ENCODE data around the gene PIK3R6. TPM values are rescaled to one million over a fixed set of nuclear protein-coding genes. Genes with fewer than 3 reads are reported as not detected.
"Not testable (repeated sequence)": the region's sequence is repeated elsewhere in the genome, so short reads cannot be mapped to it uniquely, and the experiment has no call there.

The PIK3R6 gene
- total RNA-seq, 4 donors from 2014 or later: 0.88 to 14.9 (median 2.8) TPM

DNA sequence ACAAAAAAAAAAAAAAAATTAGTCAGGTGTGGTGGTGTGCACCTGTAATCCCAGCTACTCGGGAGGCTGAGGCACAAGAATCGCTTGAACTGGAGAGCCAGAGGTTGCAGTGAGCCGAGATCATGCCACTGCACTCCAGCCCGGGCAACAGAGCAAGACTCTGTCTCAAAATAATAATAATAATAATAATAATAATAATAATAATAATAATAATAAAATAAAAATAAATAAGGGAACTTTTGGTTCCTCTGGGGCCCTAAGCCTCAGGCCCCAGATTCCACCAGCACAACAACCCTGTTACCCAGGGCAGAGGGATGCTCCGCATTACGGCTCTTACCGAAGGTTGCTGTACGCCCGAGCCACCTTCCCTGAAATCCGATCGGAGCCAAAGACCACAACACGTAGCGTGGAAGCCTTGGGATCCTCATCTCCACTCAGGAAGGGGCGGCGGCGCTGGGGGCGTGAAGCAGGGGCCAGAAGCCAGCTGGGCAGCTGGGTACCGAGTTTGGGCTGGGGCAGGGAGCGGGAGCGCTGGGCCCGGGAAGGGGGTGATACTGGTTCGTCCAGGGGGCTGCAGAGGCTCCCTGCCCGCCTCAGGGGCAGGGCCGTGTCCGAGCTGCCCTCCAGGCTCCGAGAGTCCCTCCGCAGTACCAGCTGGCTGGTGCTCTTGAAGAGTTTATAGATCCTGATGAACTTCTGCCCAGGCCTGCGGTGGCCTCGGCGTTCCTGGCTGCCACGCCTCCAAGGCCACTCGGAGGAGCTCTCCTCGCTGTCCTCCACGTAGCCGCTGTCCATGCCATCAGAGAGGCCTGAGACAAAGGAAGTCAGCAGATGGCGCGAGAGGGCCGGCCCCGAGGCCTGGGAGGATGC is 20.6 kb upstream of the PIK3R6 start:
- no peaks in the 10 kb centered on the region for H3K4me1 ChIP-seq
- H3K9me3 ChIP-seq: no peaks in the 10 kb centered on the region
- H3K36me3 ChIP-seq: peaks cover 0 to 4% (median 0%) of the 10 kb centered on the region in 3 donors
- H3K27ac ChIP-seq: no peak overlapping the region
- TF ChIP-seq CTCF (IDR thresholded peaks at IDR 0.05) (peak in 2 of 6 experiments; percentile 19 to 29), POLR2A (IDR thresholded peaks at IDR 0.05) (no peak)
- no peak overlapping the region for H3K4me3 ChIP-seq
- H3K27me3 ChIP-seq: no peaks in the 10 kb centered on the region
- DNase-seq: no peak

DNA sequence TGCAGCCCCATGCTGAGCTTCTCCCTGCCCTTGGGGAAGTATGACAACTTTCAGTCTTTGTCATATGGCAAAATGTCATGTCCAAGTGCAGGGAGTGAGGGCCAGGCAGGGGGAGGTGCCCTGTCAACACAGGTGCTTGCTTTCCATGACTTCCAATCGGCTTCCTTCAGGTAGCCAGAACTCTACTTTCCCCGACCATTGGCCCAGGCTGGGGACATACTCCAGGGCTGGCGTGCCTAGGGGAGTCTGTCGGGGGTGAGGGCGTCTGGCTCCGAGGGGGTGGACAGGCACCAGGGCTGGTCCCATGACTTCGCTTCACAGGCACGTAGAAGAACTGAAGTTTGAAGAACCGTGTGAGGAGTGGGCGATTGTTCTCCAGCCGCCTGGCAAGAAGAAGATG is 19.8 kb upstream of the PIK3R6 start:
- DNase-seq: no peak
- Histone ChIP-seq H3K36me3 (peaks cover 0 to 4% (median 0%) of the 10 kb centered on the region in 3 donors), H3K27ac (no peak overlapping the region), H3K9me3 (no peaks in the 10 kb centered on the region), H3K27me3 (no peaks in the 10 kb centered on the region), H3K4me3 (no peak overlapping the region), H3K4me1 (no peaks in the 10 kb centered on the region)
- TF ChIP-seq CTCF (IDR thresholded peaks at IDR 0.05): no peak
- no peak for TF ChIP-seq POLR2A (IDR thresholded peaks at IDR 0.05)

DNA sequence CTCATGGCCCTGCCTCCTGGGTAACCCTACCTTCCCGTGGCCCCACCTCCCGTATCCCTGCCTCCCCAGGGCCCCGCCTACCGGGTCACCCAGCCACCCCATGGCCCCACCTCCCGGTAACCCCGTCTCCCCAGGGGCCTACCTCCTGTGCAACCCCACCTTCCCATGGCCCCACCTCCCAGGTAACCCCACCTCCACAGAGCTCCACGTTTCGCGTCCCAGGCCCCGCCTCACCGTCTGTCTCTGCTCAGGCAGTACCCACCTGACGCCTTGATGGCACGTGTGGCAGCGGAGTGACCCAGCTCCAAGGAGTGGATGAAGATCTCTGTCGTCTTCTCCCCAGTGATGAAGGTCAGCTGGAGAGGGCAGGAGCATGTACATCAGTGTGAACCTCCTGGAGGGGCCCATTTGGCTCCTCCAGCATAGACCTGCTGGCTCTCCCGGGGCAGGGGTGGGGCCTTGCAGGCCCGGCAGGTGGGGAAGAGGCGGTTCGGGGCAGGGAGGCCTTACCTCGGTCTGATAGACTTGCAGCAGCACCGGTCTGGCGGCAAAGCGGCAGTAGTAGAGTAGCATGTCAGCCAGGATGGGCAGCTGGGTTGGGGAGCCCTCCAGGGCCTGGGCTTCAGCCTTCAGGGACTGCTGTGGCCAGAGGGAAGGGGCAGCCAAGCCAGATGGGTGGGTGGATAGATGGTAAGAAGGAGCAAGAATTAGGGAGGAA is 18.7 kb upstream of the PIK3R6 start:
- Histone ChIP-seq H3K27ac (no peak overlapping the region), H3K27me3 (no peaks in the 10 kb centered on the region), H3K4me1 (no peaks in the 10 kb centered on the region), H3K4me3 (no peak overlapping the region), H3K9me3 (no peaks in the 10 kb centered on the region), H3K36me3 (peaks cover 0 to 4% (median 0%) of the 10 kb centered on the region in 3 donors)
- DNase-seq: no peak
- no peak for TF ChIP-seq POLR2A (IDR thresholded peaks at IDR 0.05)
- TF ChIP-seq CTCF (IDR thresholded peaks at IDR 0.05): no peak

DNA sequence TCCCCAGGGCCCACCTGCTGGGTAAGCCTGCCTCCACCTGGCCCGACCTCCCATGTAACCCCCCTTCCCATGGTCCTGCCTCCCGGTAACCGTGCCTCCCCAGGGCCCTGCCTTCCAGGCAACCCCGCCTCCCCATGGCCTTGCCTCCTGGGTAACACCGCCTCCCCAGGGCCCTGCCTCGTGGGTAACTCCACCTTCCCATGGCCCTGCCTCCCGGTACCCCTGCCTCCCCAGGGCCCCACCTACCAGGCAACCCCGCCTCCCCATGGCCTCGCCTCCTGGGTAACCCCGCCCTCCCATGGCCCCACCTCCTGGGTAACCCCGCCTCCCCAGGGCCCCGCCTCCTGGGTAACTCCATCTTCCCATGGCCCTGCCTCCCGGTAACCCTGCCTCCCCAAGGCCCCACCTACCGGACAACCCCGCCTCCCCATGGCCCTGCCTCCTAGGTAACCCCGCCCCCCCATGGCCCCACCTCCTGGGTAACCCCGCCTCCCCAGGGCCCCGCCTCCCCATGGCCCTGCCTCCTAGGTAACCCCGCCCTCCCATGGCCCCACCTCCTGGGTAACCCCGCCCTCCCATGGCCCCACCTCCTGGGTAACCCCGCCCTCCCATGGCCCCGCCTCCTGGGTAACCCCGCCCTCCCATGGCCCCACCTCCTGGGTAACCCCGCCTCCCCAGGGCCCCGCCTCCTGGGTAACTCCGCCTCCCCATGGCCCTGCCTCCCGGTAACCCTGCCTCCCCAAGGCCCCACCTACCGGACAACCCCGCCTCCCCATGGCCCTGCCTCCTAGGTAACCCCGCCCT is 17.9 kb upstream of the PIK3R6 start:
- H3K9me3 ChIP-seq, H3K36me3 ChIP-seq, DNase-seq: not testable (repeated sequence)

DNA sequence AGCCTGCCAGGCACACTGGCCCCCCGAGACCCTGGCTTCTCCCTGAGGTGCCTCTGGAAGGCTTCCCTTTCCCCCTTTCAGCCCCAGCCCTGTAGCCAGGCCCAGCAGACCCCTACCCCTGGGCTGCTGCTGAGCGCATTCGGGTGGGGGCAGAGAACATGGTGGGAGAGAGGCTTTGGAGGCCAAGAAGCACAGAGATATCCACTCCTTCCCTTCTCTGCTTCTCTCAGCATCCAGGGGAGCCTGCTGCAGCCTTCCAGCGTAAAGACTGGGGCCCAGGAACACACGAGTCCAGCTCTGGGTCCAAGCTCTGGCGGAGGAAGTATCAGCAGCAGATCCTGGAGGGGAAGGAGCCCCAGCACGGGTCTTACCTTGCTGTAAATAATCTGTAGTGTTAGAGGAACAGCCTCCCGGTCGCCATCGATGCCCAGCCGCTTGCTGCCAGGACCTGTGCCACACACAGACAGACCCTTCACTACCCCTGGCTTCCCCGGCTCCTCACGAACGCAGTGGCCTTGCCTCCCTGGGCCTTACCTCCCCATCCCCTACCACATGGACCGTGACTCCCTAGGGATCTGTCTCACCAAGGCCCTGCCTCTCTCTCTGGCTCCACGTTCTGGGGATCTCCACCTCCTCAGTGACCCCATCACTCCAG is 17.0 kb upstream of the PIK3R6 start:
- TF ChIP-seq POLR2A (IDR thresholded peaks at IDR 0.05) (no peak), CTCF (IDR thresholded peaks at IDR 0.05) (no peak)
- peaks cover 0 to 4% (median 0%) of the 10 kb centered on the region in 3 donors for H3K36me3 ChIP-seq
- H3K27ac ChIP-seq: no peak overlapping the region
- DNase-seq: no peak
- H3K27me3 ChIP-seq: no peaks in the 10 kb centered on the region
- no peaks in the 10 kb centered on the region for H3K4me1 ChIP-seq
- H3K9me3 ChIP-seq: no peaks in the 10 kb centered on the region
- H3K4me3 ChIP-seq: no peak overlapping the region

More for the DNA sequence above, 17.9 kb upstream of the PIK3R6 start:
- not testable (repeated sequence) for H3K4me1 ChIP-seq, H3K4me3 ChIP-seq, H3K27ac ChIP-seq, H3K27me3 ChIP-seq
